ENCODE measurements around the gene YJEFN3.

YJEFN3 gene

GRCh38 chr19:19528721-19529490 is at the start of gene YJEFN3:
Gene YJEFN3 (plus strand): TSS chr19:19528911. CDS start chr19:19528933, 22 bp downstream.
- no peak for DNase-seq

GRCh38 chr19:19480688-19481087 is 48.0 kb upstream of the YJEFN3 start:
- no peak for DNase-seq

- DNase-seq: no peak
Observed at GRCh38 chr19:19482809-19483596, 45.7 kb upstream of the YJEFN3 start.

- no peak for DNase-seq
Observed at GRCh38 chr19:19485161-19485997, 43.3 kb upstream of the YJEFN3 start.

- no peak for DNase-seq
Observed at GRCh38 chr19:19485998-19486290, 42.8 kb upstream of the YJEFN3 start.

GRCh38 chr19:19486343-19487076 is 42.2 kb upstream of the YJEFN3 start:
- no peak for DNase-seq

GRCh38 chr19:19487077-19487949 is 41.4 kb upstream of the YJEFN3 start:
- peak; percentile 40 for DNase-seq

GRCh38 chr19:19487950-19488874 is 40.5 kb upstream of the YJEFN3 start:
- DNase-seq: no peak

GRCh38 chr19:19488875-19489690 is 39.6 kb upstream of the YJEFN3 start:
- DNase-seq: peak; percentile 54

GRCh38 chr19:19489804-19490204 is 38.9 kb upstream of the YJEFN3 start:
- no peak for DNase-seq

GRCh38 chr19:19490214-19490968 is 38.3 kb upstream of the YJEFN3 start:
- DNase-seq: no peak

- no peak for DNase-seq
Observed at GRCh38 chr19:19491321-19492025, 37.2 kb upstream of the YJEFN3 start.

GRCh38 chr19:19492026-19492610 is 36.6 kb upstream of the YJEFN3 start:
- no peak for DNase-seq

- no peak for DNase-seq
Observed at GRCh38 chr19:19493841-19494546, 34.7 kb upstream of the YJEFN3 start.

GRCh38 chr19:19495614-19496603 is 32.8 kb upstream of the YJEFN3 start:
- no peak for DNase-seq

Data from NCI-H510A (cell line).